Measurements from ENCODE around the gene XIRP2. TPM values are rescaled to one million over a fixed set of nuclear protein-coding genes. Genes with fewer than 3 reads are reported as not detected.

XIRP2 gene
- total RNA-seq, 1 experiment from 2014 or later = not detected

GRCh38 chr2:167196461-167197252 is 308.4 kb downstream of the XIRP2 start:
- intact Hi-C loops (cut with micrococcal nuclease) = no loop called here
- Histone ChIP-seq H3K9me2 (ENCODE audit: insufficient read depth) (no peaks in the 10 kb centered on the region), H2AFZ (ENCODE audit: low read depth, low read length, poor library complexity, severe bottlenecking) (no peak overlapping the region), H3K9ac (ENCODE audit: low read length) (no peak overlapping the region), H3K4me1 (ENCODE audit: control insufficient read depth in 1 of 2, insufficient read depth in 2 of 2, low read length in 2 of 2) (no peaks in the 10 kb centered on the region), H3K4me2 (ENCODE audit: low read length) (no peak overlapping the region), H3K27ac (ENCODE audit: low read depth, low read length) (no peak overlapping the region), H3K27me3 (ENCODE audit: insufficient read depth, low read length) (no peaks in the 10 kb centered on the region), H4K20me1 (ENCODE audit: insufficient read depth) (no peaks in the 10 kb centered on the region), H3K4me3 (replicated peaks in 1 of 2; ENCODE audit: low read depth in 1 of 2, low read length in 2 of 2) (no peak overlapping the region), H3K36me3 (ENCODE audit: control insufficient read depth in 1 of 2, insufficient read depth in 2 of 2, low read length in 2 of 2) (no peaks in the 10 kb centered on the region), H3K9me3 (ENCODE audit: control insufficient read depth in 1 of 2, insufficient read depth in 1 of 2, low read depth in 1 of 2, low read length in 2 of 2) (no peaks in the 10 kb centered on the region), H3K79me2 (ENCODE audit: insufficient read depth, low read length) (no peaks in the 10 kb centered on the region)
- ChIA-PET RAD21 (ENCODE audit: low non-redundant PET in 1 of 2, low total read pairs in 2 of 2, uncharacterized antibody in 2 of 2, unreplicated experiment in 2 of 2) (interaction anchor here in 1 of 2 experiments (0.6 kb wide), 1 partner anchor 73 kb away, joined by 3 read pairs; no protein-coding TSS in a partner anchor), CTCF (no interaction called here), POLR2A (no interaction called here)
- TF ChIP-seq MAX (IDR thresholded peaks at IDR 0.05) (no peak), CBX3 (IDR thresholded peaks at IDR 0.05; ENCODE audit: low read depth) (no peak), POLR2AphosphoS5 (IDR thresholded peaks at IDR 0.05; ENCODE audit: low read depth, low read length) (no peak), YY1 (IDR thresholded peaks at IDR 0.05; ENCODE audit: extremely low read depth, insufficient replicate concordance, low read depth, low read length) (no peak), FOSL1 (IDR thresholded peaks at IDR 0.05; ENCODE audit: low read depth) (no peak), ELF1 (IDR thresholded peaks at IDR 0.05; ENCODE audit: borderline replicate concordance, low read depth) (no peak), SIN3A (IDR thresholded peaks at IDR 0.05; ENCODE audit: low read depth) (no peak), RAD21 (IDR thresholded peaks at IDR 0.05; ENCODE audit: low read depth) (no peak), POLR2A (IDR thresholded peaks at IDR 0.05; ENCODE audit: borderline replicate concordance, extremely low read depth, insufficient read depth, insufficient read length) (no peak)
- TF ChIP-seq, protein P1, sequence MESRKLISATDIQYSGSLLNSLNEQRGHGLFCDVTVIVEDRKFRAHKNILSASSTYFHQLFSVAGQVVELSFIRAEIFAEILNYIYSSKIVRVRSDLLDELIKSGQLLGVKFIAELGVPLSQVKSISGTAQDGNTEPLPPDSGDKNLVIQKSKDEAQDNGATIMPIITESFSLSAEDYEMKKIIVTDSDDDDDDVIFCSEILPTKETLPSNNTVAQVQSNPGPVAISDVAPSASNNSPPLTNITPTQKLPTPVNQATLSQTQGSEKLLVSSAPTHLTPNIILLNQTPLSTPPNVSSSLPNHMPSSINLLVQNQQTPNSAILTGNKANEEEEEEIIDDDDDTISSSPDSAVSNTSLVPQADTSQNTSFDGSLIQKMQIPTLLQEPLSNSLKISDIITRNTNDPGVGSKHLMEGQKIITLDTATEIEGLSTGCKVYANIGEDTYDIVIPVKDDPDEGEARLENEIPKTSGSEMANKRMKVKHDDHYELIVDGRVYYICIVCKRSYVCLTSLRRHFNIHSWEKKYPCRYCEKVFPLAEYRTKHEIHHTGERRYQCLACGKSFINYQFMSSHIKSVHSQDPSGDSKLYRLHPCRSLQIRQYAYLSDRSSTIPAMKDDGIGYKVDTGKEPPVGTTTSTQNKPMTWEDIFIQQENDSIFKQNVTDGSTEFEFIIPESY (IDR thresholded peaks at IDR 0.05; ENCODE audit: extremely low read depth, insufficient replicate concordance, low read length) = no peak
- no peak for DNase-seq (ENCODE audit: low read depth, low spot score)
- no TSS peak for BruUV-seq (replicated peaks)
- no peak for ATAC-seq
